Caco-2 (cell line): ENCODE results near the gene PRR29. TPM values are rescaled to one million over a fixed set of nuclear protein-coding genes. Genes with fewer than 3 reads are reported as not detected.
A peak's percentile ranks its signal among the peaks of the same experiment; 100 is the strongest.

Experiments used
- BruUV-seq: library from RNA; stranded (reverse); fragments of 400-500 nt; replicated peaks from 2 replicates; lab custom pipeline; 2021; lab: Mats Ljungman, UMichigan
- CTCF ChIA-PET: fragments of 300-600 bp; sonication (Branson Sonifier 250); formaldehyde crosslinking; loops from one replicate; lab custom pipeline; 2022; ENCODE audit warnings: antibody characterized with exemption; lab: Charles Lee
- POLR2A ChIA-PET: fragments of 300-600 bp; sonication (Branson Sonifier 250); formaldehyde crosslinking; loops from one replicate; lab custom pipeline; 2022; ENCODE audit warnings: antibody characterized with exemption; lab: Charles Lee
- DNase-seq, 2 experiments: peaks; one replicate each; pipeline versions ENCODE4 v3.0.0 to v3.0.0-alpha.2; 2020 to 2022
- H3K27me3 ChIP-seq: replicated peaks from 2 replicates; pipeline ENCODE4 v1.6.0; 2011; ENCODE audit warnings: low read length; ENCODE audit not compliant: control insufficient read depth, insufficient read depth
- H3K36me3 ChIP-seq: 2 replicates; pipeline ENCODE4 v1.5.1; 2011; ENCODE audit warnings: low read length; ENCODE audit not compliant: control insufficient read depth, insufficient read depth
- H3K4me1 ChIP-seq: fragments of 250-450 bp; sonication (Bioruptor Pico); 2 replicates; pipeline ENCODE4 v1.5.1; 2020; ENCODE audit warnings: mild to moderate bottlenecking
- H3K4me3 ChIP-seq: 2 replicates; pipeline ENCODE4 v1.5.1; 2011; ENCODE audit warnings: low read depth, mild to moderate bottlenecking, control low read depth, low read length
- H3K9me3 ChIP-seq: fragments of 250-450 bp; sonication (Bioruptor Pico); 2 replicates; pipeline ENCODE4 v1.5.1; 2020; ENCODE audit warnings: mild to moderate bottlenecking, moderate library complexity
- H3K27ac Mint-ChIP-seq: one replicate; pipeline ENCODE4 v1.8.0; 2022; ENCODE audit warnings: mixed read lengths; ENCODE audit not compliant: unreplicated experiment
- H3K27me3 Mint-ChIP-seq: one replicate; pipeline ENCODE4 v1.8.0; 2022; ENCODE audit warnings: mixed read lengths; ENCODE audit not compliant: insufficient read depth, unreplicated experiment
- H3K36me3 Mint-ChIP-seq: one replicate; pipeline ENCODE4 v1.8.0; 2022; ENCODE audit warnings: mild to moderate bottlenecking, mixed read lengths; ENCODE audit not compliant: insufficient read depth, unreplicated experiment
- H3K4me1 Mint-ChIP-seq: one replicate; pipeline ENCODE4 v1.8.0; 2022; ENCODE audit warnings: low read depth, mixed read lengths; ENCODE audit not compliant: unreplicated experiment
- H3K4me3 Mint-ChIP-seq: one replicate; pipeline ENCODE4 v1.8.0; 2022; ENCODE audit warnings: mild to moderate bottlenecking, moderate library complexity, mixed read lengths; ENCODE audit not compliant: unreplicated experiment
- H3K9me3 Mint-ChIP-seq: one replicate; pipeline ENCODE4 v1.8.0; 2022; ENCODE audit warnings: mixed read lengths; ENCODE audit not compliant: unreplicated experiment
- CTCF ChIP-seq, 2 experiments: fragments of 200-600 bp in 1 of 2; IDR thresholded peaks; 1 replicate in 1 of 2; 2 replicates in 1 of 2; pipeline versions ENCODE4 v1.5.1 to v1.8.0; 2011 to 2022; ENCODE audit warnings: antibody characterized with exemption in 1 of 2, control low read depth in 1 of 2, inconsistent platforms in 1 of 2, low read depth in 1 of 2, low read length in 1 of 2, mild to moderate bottlenecking in 1 of 2, moderate library complexity in 1 of 2; ENCODE audit not compliant: insufficient read depth in 1 of 2, severe bottlenecking in 1 of 2, unreplicated experiment in 1 of 2
- intact Hi-C: fragments of 100-400 bp; cut with micrococcal nuclease; formaldehyde crosslinking; loops from one replicate; pipeline ENCODE4 v1.10.0; 2022; ENCODE audit not compliant: unreplicated experiment
- total RNA-seq: library from RNA; stranded (reverse); gene quantifications from 2 replicates; pipeline ENCODE4 v1.2.3, GENCODE V29; 2022

PRR29 gene
- total RNA-seq, 1 experiment from 2014 or later, result not detected

- Histone ChIP-seq H3K36me3 (no peaks in the 10 kb centered on the region), H3K4me3 (no peak overlapping the region), H3K4me1 (peaks cover 2% of the 10 kb centered on the region; the same call in 1 of the 2 replicates), H3K27me3 (no peaks in the 10 kb centered on the region; the same call in 1 of the 2 replicates), H3K9me3 (no peaks in the 10 kb centered on the region)
- POLR2A ChIA-PET, result no interaction called here
- H3K9me3 Mint-ChIP-seq, result no peaks in the 10 kb centered on the region
- BruUV-seq, result no TSS peak
- CTCF ChIA-PET, result no interaction called here
- H3K36me3 Mint-ChIP-seq, result no peaks in the 10 kb centered on the region
- TF ChIP-seq CTCF (IDR thresholded peaks at IDR 0.05; ENCODE audit: insufficient read depth in 1 of 2, low read depth in 1 of 2, low read length in 1 of 2, severe bottlenecking in 1 of 2, unreplicated experiment in 1 of 2), result no peak
- no peaks in the 10 kb centered on the region for H3K27me3 Mint-ChIP-seq
- peak in 1 of 2 experiments; percentile 29 for DNase-seq
- H3K27ac Mint-ChIP-seq, result no peak overlapping the region
- no peak overlapping the region for H3K4me3 Mint-ChIP-seq
- intact Hi-C loops, result no loop called here
- no peaks in the 10 kb centered on the region for H3K4me1 Mint-ChIP-seq
These were observed 4.7 kb downstream of the PRR29 start for GRCh38 chr17:64002658-64003525.

- Histone ChIP-seq H3K36me3 (no peaks in the 10 kb centered on the region), H3K4me1 (no peaks in the 10 kb centered on the region), H3K4me3 (no peak overlapping the region), H3K9me3 (no peaks in the 10 kb centered on the region), H3K27me3 (no peaks in the 10 kb centered on the region; the same call in 1 of the 2 replicates)
- no TSS peak for BruUV-seq
- no peaks in the 10 kb centered on the region for H3K4me1 Mint-ChIP-seq
- ChIA-PET POLR2A (no interaction called here), CTCF (no interaction called here)
- H3K9me3 Mint-ChIP-seq, result no peaks in the 10 kb centered on the region
- no peak overlapping the region for H3K27ac Mint-ChIP-seq
- DNase-seq, result peak in 1 of 2 experiments; percentile 12
- H3K36me3 Mint-ChIP-seq, result no peaks in the 10 kb centered on the region
- no peak for TF ChIP-seq CTCF (IDR thresholded peaks at IDR 0.05; ENCODE audit: insufficient read depth in 1 of 2, low read depth in 1 of 2, low read length in 1 of 2, severe bottlenecking in 1 of 2, unreplicated experiment in 1 of 2)
- no peaks in the 10 kb centered on the region for H3K27me3 Mint-ChIP-seq
- intact Hi-C loops, result no loop called here
- H3K4me3 Mint-ChIP-seq, result no peak overlapping the region
These were observed 5.5 kb downstream of the PRR29 start for GRCh38 chr17:64003526-64004121.

- H3K4me3 Mint-ChIP-seq, result no peak overlapping the region
These were observed 6.1 kb downstream of the PRR29 start for GRCh38 chr17:64004218-64004770.

More at GRCh38 chr17:64004218-64004770, 6.1 kb downstream of the PRR29 start:
- Histone ChIP-seq H3K4me1 (no peaks in the 10 kb centered on the region), H3K27me3 (no peaks in the 10 kb centered on the region; the same call in 1 of the 2 replicates), H3K36me3 (no peaks in the 10 kb centered on the region), H3K4me3 (no peak overlapping the region), H3K9me3 (no peaks in the 10 kb centered on the region)
- ChIA-PET POLR2A (no interaction called here), CTCF (no interaction called here)
- TF ChIP-seq CTCF (IDR thresholded peaks at IDR 0.05; ENCODE audit: insufficient read depth in 1 of 2, low read depth in 1 of 2, low read length in 1 of 2, severe bottlenecking in 1 of 2, unreplicated experiment in 1 of 2), result no peak
- no peaks in the 10 kb centered on the region for H3K27me3 Mint-ChIP-seq
- H3K4me1 Mint-ChIP-seq, result no peaks in the 10 kb centered on the region
- peak in 1 of 2 experiments; percentile 13 for DNase-seq
- no TSS peak for BruUV-seq
- H3K9me3 Mint-ChIP-seq, result no peaks in the 10 kb centered on the region
- H3K27ac Mint-ChIP-seq, result no peak overlapping the region
- no peaks in the 10 kb centered on the region for H3K36me3 Mint-ChIP-seq
- intact Hi-C loops, result no loop called here
